Ureter (tissue), 1 donor: ENCODE data around the gene PCK1. TPM values are rescaled to one million over a fixed set of nuclear protein-coding genes. Genes with fewer than 3 reads are reported as not detected.

Source experiments
- DNase-seq: peaks from one replicate; pipeline ENCODE4 v3.0.0-alpha.2; 2020; ENCODE audit warnings: low spot score
- total RNA-seq: library from RNA; stranded (reverse); gene quantifications from one replicate; pipeline ENCODE4 v1.2.4, GENCODE V29; 2023
- donor health status: DM: yes; HTN: yes; CAD: no.

PCK1 gene
- total RNA-seq, 1 donor from 2014 or later, result 0.57 TPM

- DNase-seq, result no peak
Observed at GRCh38 chr20:57576617-57577550, 16.0 kb downstream of the PCK1 start.

GRCh38 chr20:57577679-57578475 is 17.0 kb downstream of the PCK1 start:
- no peak for DNase-seq

GRCh38 chr20:57578476-57579165 is 17.7 kb downstream of the PCK1 start:
- no peak for DNase-seq

GRCh38 chr20:57579331-57579897 is 18.5 kb downstream of the PCK1 start:
- DNase-seq, result no peak

- DNase-seq, result no peak
Observed at GRCh38 chr20:57579898-57580447, 19.1 kb downstream of the PCK1 start.

GRCh38 chr20:57580478-57581201 is 19.7 kb downstream of the PCK1 start:
- no peak for DNase-seq

- no peak for DNase-seq
Observed at GRCh38 chr20:57581202-57582028, 20.5 kb downstream of the PCK1 start.

GRCh38 chr20:57582029-57582378 is 21.1 kb downstream of the PCK1 start:
- no peak for DNase-seq

- DNase-seq, result peak; percentile 63
Observed at GRCh38 chr20:57582432-57583288, 21.8 kb downstream of the PCK1 start.

GRCh38 chr20:57583289-57584257 is 22.7 kb downstream of the PCK1 start:
- DNase-seq, result no peak

GRCh38 chr20:57584768-57585461 is 24.0 kb downstream of the PCK1 start:
- DNase-seq, result no peak

- no peak for DNase-seq
Observed at GRCh38 chr20:57585466-57586213, 24.7 kb downstream of the PCK1 start.

GRCh38 chr20:57586370-57586793 is 25.5 kb downstream of the PCK1 start:
- no peak for DNase-seq

- DNase-seq, result no peak
Observed at GRCh38 chr20:57586943-57587277, 26.0 kb downstream of the PCK1 start.

- DNase-seq, result no peak
Observed at GRCh38 chr20:57587278-57587988, 26.5 kb downstream of the PCK1 start.

- no peak for DNase-seq
Observed at GRCh38 chr20:57587989-57588377, 27.1 kb downstream of the PCK1 start.
